Aorta (tissue), 5 donors: ENCODE measurements around the gene C1QTNF4. TPM values are rescaled to one million over a fixed set of nuclear protein-coding genes. Genes with fewer than 3 reads are reported as not detected.

Source experiments
- ATAC-seq: fragments of 200-7000 bp; cut with Tn5 transposase; one replicate; pipeline ENCODE4 v1.9.1; 2022; ENCODE audit warnings: moderate library complexity; ENCODE audit not compliant: low FRiP score
- DNase-seq, 2 donors: peaks; one replicate each; pipeline ENCODE4 v3.0.0-alpha.2; 2020
- H3K27ac ChIP-seq, 2 donors: one replicate each; pipeline ENCODE4 v1.5.1; 2013; ENCODE audit warnings: low read length in 2 of 2, mild to moderate bottlenecking in 2 of 2, moderate library complexity in 2 of 2, control low read depth in 1 of 2, inconsistent platforms in 1 of 2, low read depth in 1 of 2
- H3K27me3 ChIP-seq, 2 donors: one replicate each; pipeline ENCODE4 v1.6.1; 2013; ENCODE audit warnings: control low read depth in 1 of 2, low read length in 1 of 2, mild to moderate bottlenecking in 1 of 2, moderate library complexity in 1 of 2; ENCODE audit not compliant: insufficient read depth in 2 of 2, control insufficient read depth in 1 of 2
- H3K36me3 ChIP-seq, 2 donors: one replicate each; pipeline ENCODE4 v1.6.1; 2013; ENCODE audit warnings: control low read depth in 1 of 2, low read length in 1 of 2, mild to moderate bottlenecking in 1 of 2; ENCODE audit not compliant: insufficient read depth in 2 of 2, control insufficient read depth in 1 of 2
- H3K4me1 ChIP-seq, 2 donors: one replicate each; pipeline ENCODE4 v1.6.1; 2013; ENCODE audit warnings: low read length in 2 of 2, control low read depth in 1 of 2, mild to moderate bottlenecking in 1 of 2, moderate library complexity in 1 of 2; ENCODE audit not compliant: insufficient read depth in 2 of 2, control insufficient read depth in 1 of 2
- H3K4me3 ChIP-seq, 2 donors: one replicate each; pipeline ENCODE4 v1.5.1; 2013; ENCODE audit warnings: low read length in 2 of 2, control low read depth in 1 of 2, mild to moderate bottlenecking in 1 of 2
- H3K9me3 ChIP-seq: one replicate; pipeline ENCODE4 v1.6.1; 2013; ENCODE audit warnings: mild to moderate bottlenecking, low read length; ENCODE audit not compliant: control insufficient read depth
- WGBS, 2 donors: extraction: QIAGEN DNeasy Blood & Tissue Kit; methylation state at CpG; one replicate each; pipeline ENCODE4 v1.1.7; 2013; 5-methylcytosine and 5-hydroxymethylcytosine counted together
- intact Hi-C, 2 donors: fragments of 100-400 bp; cut with DNase I; formaldehyde crosslinking; loops; one replicate each; pipeline versions ENCODE4 v1.14.2 to v1.15.0; 2022
- polyA plus RNA-seq, 2 donors: library from polyadenylated mRNA; stranded (reverse); fragments of 200-250 nt; gene quantifications; one replicate each; pipeline ENCODE4 v1.2.3, GENCODE V29; 2013
- total RNA-seq, 2 donors: library from RNA; stranded (reverse); fragmentation: NEBNext Ultra II Directional; extraction: Animal tissue kit (Norgen Biotek cat#: 25700); gene quantifications; one replicate each; pipeline ENCODE4 v1.2.1, GENCODE V29; 2021
- donor health status: healthy with polysubstance abuse.
- donor health status: Bipolar disorder and iron deficiency.
- donor health status: DM: no; HTN: no; CAD: no.
- donor health status: DM: no; HTN: no; CAD: no.
- donor health status: DM: yes; HTN: yes; CAD: no.

The C1QTNF4 gene
- total and polyA plus RNA-seq, 4 donors, result 0.63 to 3.1 (median 2.3) TPM

DNA sequence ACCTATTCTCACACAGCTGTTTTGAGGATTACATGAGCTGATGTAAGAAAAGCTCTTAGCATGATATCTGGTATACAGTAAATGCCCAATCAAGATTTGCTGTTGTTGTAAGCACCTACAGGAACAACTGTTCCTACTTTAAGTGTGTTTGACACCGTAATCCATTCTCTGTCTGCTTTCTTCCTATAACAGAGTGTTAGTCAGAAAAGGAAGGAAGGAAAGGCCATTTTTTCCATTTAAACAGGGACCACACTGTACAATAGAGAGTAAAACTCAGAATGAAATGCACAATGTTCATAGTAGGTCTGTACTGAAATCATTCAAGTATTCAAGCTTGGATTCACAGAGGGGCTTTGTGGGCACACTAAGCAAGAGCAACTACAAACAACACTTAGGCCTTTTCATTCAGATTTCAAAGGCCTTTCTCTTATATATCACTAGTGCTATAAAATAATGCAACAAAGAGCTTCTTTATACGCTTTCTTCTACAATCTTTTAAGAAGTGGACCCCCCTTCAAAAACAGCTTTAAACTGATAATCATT, 26.7 kb upstream of the C1QTNF4 start:
- Histone ChIP-seq H3K27me3 (no peaks in the 10 kb centered on the region), H3K9me3 (no peaks in the 10 kb centered on the region), H3K27ac (no peak overlapping the region), H3K36me3 (no peaks in the 10 kb centered on the region), H3K4me1 (no peaks in the 10 kb centered on the region), H3K4me3 (no peak overlapping the region)
- intact Hi-C loops, result no loop called here
- 84 to 91% methylated on average over 2 of the region's 2 CpGs for WGBS, 2 donors
- DNase-seq, result no peak
- ATAC-seq, result no peak

DNA sequence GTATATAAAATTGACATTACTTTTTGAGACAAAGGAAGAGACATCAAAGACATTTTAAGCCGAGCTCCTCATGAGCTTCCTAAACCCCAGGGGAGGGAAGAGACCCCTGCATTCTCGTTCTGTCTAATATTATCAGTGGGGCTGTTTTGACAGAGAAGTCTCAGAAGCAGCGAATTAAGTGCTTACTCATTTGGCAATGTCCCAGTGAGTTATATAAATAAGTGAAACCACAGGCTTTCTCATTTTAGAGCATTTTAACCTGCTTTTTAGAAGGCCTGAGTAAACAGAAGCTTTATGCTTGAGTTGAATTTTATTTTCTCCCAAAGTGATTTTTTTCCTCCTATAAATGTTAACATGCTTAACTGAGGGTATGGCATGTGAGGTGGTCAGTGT, 23.2 kb upstream of the C1QTNF4 start:
- no peak overlapping the region for H3K27ac ChIP-seq

DNA sequence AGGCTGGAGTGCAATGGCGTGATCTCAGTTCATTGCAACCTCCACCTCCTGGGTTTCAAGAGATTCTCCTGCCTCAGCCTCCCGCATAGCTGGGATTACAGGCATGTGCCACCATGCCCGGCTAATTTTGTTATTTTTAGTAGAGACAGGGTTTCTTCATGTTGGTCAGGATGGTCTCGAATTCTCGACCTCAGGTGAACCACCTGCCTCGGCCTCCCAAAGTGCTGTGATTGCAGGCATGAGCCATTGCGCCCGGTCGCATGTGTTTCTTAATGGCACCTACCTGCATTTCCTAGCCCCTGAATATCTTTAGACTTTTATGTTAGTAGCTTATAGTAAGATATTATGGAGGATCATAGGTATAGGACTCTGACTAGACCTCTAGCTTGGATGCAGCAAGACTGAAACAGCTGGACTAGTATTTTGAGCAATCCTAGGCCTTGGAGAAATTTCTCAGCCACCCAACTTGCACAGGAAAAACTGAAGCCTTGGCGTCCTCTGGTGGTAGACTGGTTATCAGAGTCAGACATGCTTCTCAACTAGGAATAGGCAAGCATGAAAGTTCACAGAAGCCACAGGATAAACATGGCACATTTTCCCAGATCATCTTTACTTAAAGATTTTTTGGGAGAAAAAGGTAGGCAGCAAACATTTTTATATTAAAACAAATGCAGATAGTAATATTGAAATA, 22.7 kb upstream of the C1QTNF4 start:
- DNase-seq, result no peak
- Histone ChIP-seq H3K27ac (no peak overlapping the region), H3K9me3 (no peaks in the 10 kb centered on the region), H3K27me3 (no peaks in the 10 kb centered on the region), H3K36me3 (no peaks in the 10 kb centered on the region), H3K4me1 (no peaks in the 10 kb centered on the region), H3K4me3 (no peak overlapping the region)
- intact Hi-C loops, result no loop called here
- 85 to 86% methylated on average over 10 of the region's 10 CpGs for WGBS, 2 donors
- ATAC-seq, result peak; percentile 85

More for the DNA sequence above, 23.2 kb upstream of the C1QTNF4 start:
- no peak overlapping the region for H3K4me3 ChIP-seq
- no peaks in the 10 kb centered on the region for H3K27me3 ChIP-seq
- no peaks in the 10 kb centered on the region for H3K4me1 ChIP-seq
- no peaks in the 10 kb centered on the region for H3K36me3 ChIP-seq
- WGBS, 2 donors, result 58 to 60% methylated on average over 3 of the region's 3 CpGs
- intact Hi-C loops, result no loop called here
- no peaks in the 10 kb centered on the region for H3K9me3 ChIP-seq
- ATAC-seq, result no peak
- DNase-seq, result no peak

DNA sequence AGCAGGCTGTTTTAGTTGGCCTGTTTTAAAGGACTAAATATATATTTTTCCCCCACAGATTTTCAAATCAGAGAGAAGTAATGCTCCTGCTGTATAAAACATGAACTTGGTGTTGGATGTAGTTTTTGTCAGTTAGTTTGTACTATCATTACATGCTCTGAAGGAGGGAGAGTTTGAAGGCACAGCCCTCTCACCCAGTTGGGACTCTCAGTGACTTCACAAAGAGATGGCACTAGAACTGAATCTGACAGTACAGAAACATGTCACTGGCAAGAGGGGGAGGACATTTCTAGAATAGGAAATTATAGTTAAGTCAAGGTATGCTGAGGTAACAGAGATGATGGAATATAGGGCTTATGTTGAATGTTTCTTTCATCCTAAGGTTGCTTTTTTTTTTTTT, 21.0 kb upstream of the C1QTNF4 start:
- DNase-seq (no peak), ATAC-seq (no peak)
- no peak overlapping the region for H3K27ac ChIP-seq
- intact Hi-C loops, result no loop called here
- H3K4me1 ChIP-seq, result no peaks in the 10 kb centered on the region
- no peaks in the 10 kb centered on the region for H3K36me3 ChIP-seq
- H3K27me3 ChIP-seq, result no peaks in the 10 kb centered on the region
- no peak overlapping the region for H3K4me3 ChIP-seq
- no peaks in the 10 kb centered on the region for H3K9me3 ChIP-seq

DNA sequence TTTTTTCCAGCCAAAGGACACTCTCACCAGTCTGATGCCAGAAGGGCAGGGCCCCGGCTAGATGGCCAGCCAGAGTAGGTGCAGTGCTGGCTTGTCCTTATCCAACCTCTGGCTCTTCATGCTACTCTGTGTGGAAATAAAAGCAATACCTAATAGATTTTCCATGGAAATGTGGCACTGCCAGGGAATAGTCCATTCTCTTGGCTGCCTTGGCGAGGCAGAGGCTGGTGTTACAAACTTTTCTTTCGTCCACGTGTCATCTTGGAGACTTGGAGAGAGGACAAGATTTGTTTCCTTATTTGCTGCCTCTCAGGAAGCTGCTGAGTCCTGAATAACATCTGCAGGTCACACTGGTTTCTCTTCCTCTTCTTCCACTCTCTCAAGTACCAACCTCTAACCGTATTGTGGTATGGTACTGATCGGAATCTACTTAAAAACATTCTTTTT, 17.2 kb upstream of the C1QTNF4 start:
- Histone ChIP-seq H3K9me3 (no peaks in the 10 kb centered on the region), H3K36me3 (peaks cover 0 to 4% of the 10 kb centered on the region in 2 donors), H3K27me3 (no peaks in the 10 kb centered on the region), H3K27ac (no peak overlapping the region), H3K4me1 (peaks cover 0 to 3% of the 10 kb centered on the region in 2 donors), H3K4me3 (no peak overlapping the region)
- no peak for DNase-seq
- 78 to 80% methylated on average over 6 of the region's 6 CpGs for WGBS, 2 donors
- no peak for ATAC-seq
- intact Hi-C loops, result no loop called here

DNA sequence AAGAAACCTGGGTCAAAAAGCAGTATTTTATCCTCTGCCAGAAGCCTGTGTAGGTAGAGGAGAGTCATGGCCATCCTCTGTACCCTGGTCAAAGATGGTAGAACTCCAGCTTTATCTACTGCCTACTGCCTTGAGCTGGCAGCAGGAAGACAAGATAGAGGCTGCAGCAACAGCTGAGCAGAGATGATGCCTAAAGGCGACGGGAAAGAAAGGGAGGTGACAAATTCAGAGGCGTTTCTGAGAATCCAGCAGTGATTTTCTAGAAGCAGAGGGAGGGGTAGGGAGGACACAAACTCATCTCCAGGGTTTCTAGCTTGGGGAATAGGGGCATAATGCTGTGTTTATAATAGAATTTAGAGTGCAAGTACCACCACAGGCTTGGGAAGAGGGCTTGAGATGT, 15.5 kb upstream of the C1QTNF4 start:
- no peak overlapping the region for H3K4me3 ChIP-seq
- H3K4me1 ChIP-seq, result peaks cover 0 to 3% of the 10 kb centered on the region in 2 donors
- no peaks in the 10 kb centered on the region for H3K9me3 ChIP-seq
- H3K27me3 ChIP-seq, result no peaks in the 10 kb centered on the region
- DNase-seq, result no peak
- no peak for ATAC-seq
- no peak overlapping the region for H3K27ac ChIP-seq
- WGBS, 2 donors, result 79 to 85% methylated on average over 3 of the region's 3 CpGs
- intact Hi-C loops, result no loop called here
- H3K36me3 ChIP-seq, result peaks cover 0 to 4% of the 10 kb centered on the region in 2 donors

DNA sequence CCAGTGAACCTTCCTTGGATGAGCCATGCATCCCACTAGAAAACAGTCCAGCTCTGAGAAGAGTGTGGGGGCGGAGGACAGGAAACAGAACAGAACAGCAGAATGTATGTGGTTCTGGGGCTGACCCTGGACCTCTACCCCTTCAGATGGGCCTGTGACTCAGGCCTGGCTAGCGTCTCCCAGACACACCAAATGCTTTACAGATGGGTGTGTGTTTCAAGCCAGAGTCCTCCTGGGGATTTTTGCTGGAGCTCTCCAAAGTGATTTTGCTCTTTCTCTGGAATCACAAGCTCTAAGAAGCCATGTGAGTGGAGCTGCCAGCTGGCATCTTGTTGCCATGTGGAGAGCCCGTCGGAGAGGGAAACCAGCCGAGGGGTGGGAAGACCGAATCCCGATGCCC, 13.2 kb upstream of the C1QTNF4 start:
- intact Hi-C loops, result no loop called here
- ATAC-seq (peak; percentile 86), DNase-seq (peak in 1 of 2 donors; percentile 77)
- Histone ChIP-seq H3K9me3 (no peaks in the 10 kb centered on the region), H3K4me3 (no peak overlapping the region), H3K4me1 (peaks cover 0 to 3% of the 10 kb centered on the region in 2 donors), H3K27me3 (no peaks in the 10 kb centered on the region), H3K27ac (no peak overlapping the region), H3K36me3 (peaks cover 0 to 4% of the 10 kb centered on the region in 2 donors)
- WGBS, 2 donors, result 7 to 9% methylated on average over 7 of the region's 7 CpGs

DNA sequence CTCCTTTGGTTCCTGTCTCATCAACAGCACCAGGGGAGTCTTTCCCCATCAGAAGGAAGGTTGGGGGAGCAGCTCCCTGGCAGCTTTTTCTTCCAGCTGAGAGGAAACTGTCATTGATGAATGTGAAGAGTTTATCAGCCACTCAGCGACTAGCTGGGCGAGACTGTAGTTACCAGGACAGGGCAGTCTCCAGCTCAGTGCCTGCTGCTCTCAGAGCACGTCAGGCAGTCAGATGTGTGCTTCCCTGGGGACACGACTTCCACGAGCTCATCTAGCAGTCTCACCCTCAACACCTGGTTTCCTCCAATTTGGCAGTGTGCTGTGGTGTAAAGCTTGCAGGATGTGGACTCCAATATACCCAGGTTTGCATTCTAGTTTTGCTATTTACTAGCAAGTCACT, 12.5 kb upstream of the C1QTNF4 start:
- Histone ChIP-seq H3K27me3 (no peaks in the 10 kb centered on the region), H3K4me1 (peaks cover 0 to 3% of the 10 kb centered on the region in 2 donors), H3K4me3 (no peak overlapping the region), H3K27ac (no peak overlapping the region), H3K36me3 (peaks cover 0 to 4% of the 10 kb centered on the region in 2 donors), H3K9me3 (no peaks in the 10 kb centered on the region)
- intact Hi-C loops, result no loop called here
- no peak for DNase-seq
- no peak for ATAC-seq
- 9 to 19% methylated on average over 5 of the region's 5 CpGs for whole genome bisulfite sequencing, 2 donors

DNA sequence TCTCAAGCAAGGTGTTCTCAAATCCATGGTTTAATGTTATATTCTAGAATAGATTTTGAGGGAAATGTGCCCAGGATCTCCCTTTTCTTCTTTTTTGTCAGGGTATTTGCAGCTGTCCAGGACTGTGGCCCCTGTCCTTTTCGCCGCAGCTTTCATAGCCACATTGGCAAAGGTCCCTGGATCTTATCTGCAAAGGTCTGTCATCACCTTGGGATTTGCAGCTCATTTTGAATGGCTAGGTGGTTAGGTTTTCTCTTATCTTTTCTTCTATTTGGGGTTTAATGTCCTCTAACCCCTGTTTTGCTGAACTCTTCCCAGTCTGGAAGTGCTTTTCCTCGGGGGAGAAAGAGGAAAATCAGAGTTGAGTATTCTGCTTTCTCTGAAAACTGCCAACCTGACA, 11.7 kb upstream of the C1QTNF4 start:
- Histone ChIP-seq H3K4me3 (no peak overlapping the region), H3K4me1 (peaks cover 0 to 3% of the 10 kb centered on the region in 2 donors), H3K27ac (no peak overlapping the region), H3K27me3 (no peaks in the 10 kb centered on the region), H3K36me3 (peaks cover 0 to 4% of the 10 kb centered on the region in 2 donors), H3K9me3 (no peaks in the 10 kb centered on the region)
- intact Hi-C loops, result no loop called here
- 63 to 66% methylated on average over 3 of the region's 3 CpGs for WGBS, 2 donors
- no peak for ATAC-seq
- no peak for DNase-seq
